Activated T-cell treated with anti-CD3 and anti-CD28 coated beads, Interleukin-2, amount 50 U/mL, for 48 hours (primary cell): ENCODE results near the gene CPNE1.

Experiments used
- DNase-seq, 2 experiments: peaks; one replicate each; pipeline ENCODE4 v3.0.0-alpha.2; 2020

CPNE1 gene

GRCh38 chr20:35697696-35698297 is 33.1 kb upstream of the CPNE1 start:
- DNase-seq: no peak

- peak in 1 of 2 experiments; percentile 4 for DNase-seq
Observed at GRCh38 chr20:35695978-35696377, 31.3 kb upstream of the CPNE1 start.

- peak in 1 of 2 experiments; percentile 11 for DNase-seq
Observed at GRCh38 chr20:35695245-35695749, 30.6 kb upstream of the CPNE1 start.

GRCh38 chr20:35690265-35690664 is 25.6 kb upstream of the CPNE1 start:
- DNase-seq: no peak

GRCh38 chr20:35686872-35687271 is 22.2 kb upstream of the CPNE1 start:
- peak in 1 of 2 experiments; percentile 25 for DNase-seq

- DNase-seq: peak in 1 of 2 experiments; percentile 5
Observed at GRCh38 chr20:35685368-35685767, 20.7 kb upstream of the CPNE1 start.

GRCh38 chr20:35681960-35682359 is 17.3 kb upstream of the CPNE1 start:
- no peak for DNase-seq

- peak in 1 of 2 experiments; percentile 0 for DNase-seq
Observed at GRCh38 chr20:35680452-35681183, 15.9 kb upstream of the CPNE1 start.

GRCh38 chr20:35674921-35675320 is 10.2 kb upstream of the CPNE1 start:
- peak in 1 of 2 experiments; percentile 10 for DNase-seq

GRCh38 chr20:35673884-35674283 is 9.2 kb upstream of the CPNE1 start:
- DNase-seq: no peak

- DNase-seq: peak in 1 of 2 experiments; percentile 1
Observed at GRCh38 chr20:35669681-35670080, 5.0 kb upstream of the CPNE1 start.

- DNase-seq: peak in 1 of 2 experiments; percentile 5
Observed at GRCh38 chr20:35669221-35669620, 4.5 kb upstream of the CPNE1 start.

GRCh38 chr20:35665949-35666288 is 1.2 kb upstream of the CPNE1 start:
- no peak for DNase-seq

GRCh38 chr20:35663516-35664465 is 909 bp downstream of the CPNE1 start:
- peak; percentile 74 to 76 for DNase-seq

GRCh38 chr20:35662551-35662950 is 2.1 kb downstream of the CPNE1 start:
- DNase-seq: no peak

- DNase-seq: no peak
Observed at GRCh38 chr20:35661908-35662307, 2.8 kb downstream of the CPNE1 start.

GRCh38 chr20:35661053-35661452 is 3.6 kb downstream of the CPNE1 start:
- DNase-seq: no peak

- DNase-seq: peak; percentile 65 to 69
Observed at GRCh38 chr20:35660122-35660937, 4.4 kb downstream of the CPNE1 start.

GRCh38 chr20:35657271-35657670 is 7.4 kb downstream of the CPNE1 start:
- no peak for DNase-seq

- DNase-seq: no peak
Observed at GRCh38 chr20:35654415-35654814, 10.3 kb downstream of the CPNE1 start.

GRCh38 chr20:35653893-35654292 is 10.8 kb downstream of the CPNE1 start:
- no peak for DNase-seq

GRCh38 chr20:35653430-35653734 is 11.3 kb downstream of the CPNE1 start:
- no peak for DNase-seq
